Stomach smooth muscle (tissue), 2 donors: ENCODE results near the gene MAN2B2.

Experiments used
- H3K27ac ChIP-seq: one replicate; pipeline ENCODE4 v1.7.0; 2013; ENCODE audit warnings: mild to moderate bottlenecking, low read length, inconsistent platforms
- H3K27me3 ChIP-seq, 2 donors: one replicate each; pipeline ENCODE4 v1.7.0; 2013; ENCODE audit warnings: low read length in 2 of 2; ENCODE audit not compliant: insufficient read depth in 2 of 2, control insufficient read depth in 1 of 2
- H3K36me3 ChIP-seq, 2 donors: one replicate each; pipeline ENCODE4 v1.7.0; 2013; ENCODE audit warnings: low read length in 2 of 2; ENCODE audit not compliant: control insufficient read depth in 2 of 2, insufficient read depth in 2 of 2
- H3K4me1 ChIP-seq: one replicate; pipeline ENCODE4 v1.7.0; 2013; ENCODE audit warnings: low read length; ENCODE audit not compliant: control insufficient read depth, insufficient read depth
- H3K4me3 ChIP-seq, 2 donors: one replicate each; pipeline ENCODE4 v1.7.0; 2013; ENCODE audit warnings: low read length in 2 of 2
- H3K9ac ChIP-seq, 2 donors: one replicate each; pipeline ENCODE4 v1.7.0; 2013; ENCODE audit warnings: low read length in 2 of 2, mild to moderate bottlenecking in 1 of 2
- H3K9me3 ChIP-seq, 2 donors: one replicate each; pipeline ENCODE4 v1.7.0; 2013; ENCODE audit warnings: low read length in 2 of 2; ENCODE audit not compliant: control insufficient read depth in 2 of 2
- donor health status: healthy.
- donor health status: Pancreatic carcinoma.

MAN2B2 gene

GRCh38 chr4:6616087-6616995 lies 41.4 kb downstream of the MAN2B2 start:
- Histone ChIP-seq H3K9ac (no peak overlapping the region), H3K4me1 (no peaks in the 10 kb centered on the region), H3K27me3 (no peaks in the 10 kb centered on the region), H3K27ac (no peak overlapping the region), H3K36me3 (peaks cover 16 to 36% of the 10 kb centered on the region in 2 donors), H3K4me3 (no peak overlapping the region), H3K9me3 (no peaks in the 10 kb centered on the region)

GRCh38 chr4:6617246-6617645 lies 42.3 kb downstream of the MAN2B2 start:
- Histone ChIP-seq H3K4me1 (no peaks in the 10 kb centered on the region), H3K4me3 (no peak overlapping the region), H3K9me3 (no peaks in the 10 kb centered on the region), H3K9ac (no peak overlapping the region), H3K27me3 (no peaks in the 10 kb centered on the region), H3K36me3 (peaks cover 18 to 36% of the 10 kb centered on the region in 2 donors), H3K27ac (no peak overlapping the region)

GRCh38 chr4:6618386-6619115 lies 43.6 kb downstream of the MAN2B2 start:
- no peaks in the 10 kb centered on the region for H3K9me3 ChIP-seq
- H3K9ac ChIP-seq, result no peak overlapping the region
- H3K4me3 ChIP-seq, result no peak overlapping the region
- H3K4me1 ChIP-seq, result no peaks in the 10 kb centered on the region
- no peaks in the 10 kb centered on the region for H3K27me3 ChIP-seq
- H3K36me3 ChIP-seq, result peaks cover 14 to 33% of the 10 kb centered on the region in 2 donors
- no peak overlapping the region for H3K27ac ChIP-seq

DNA sequence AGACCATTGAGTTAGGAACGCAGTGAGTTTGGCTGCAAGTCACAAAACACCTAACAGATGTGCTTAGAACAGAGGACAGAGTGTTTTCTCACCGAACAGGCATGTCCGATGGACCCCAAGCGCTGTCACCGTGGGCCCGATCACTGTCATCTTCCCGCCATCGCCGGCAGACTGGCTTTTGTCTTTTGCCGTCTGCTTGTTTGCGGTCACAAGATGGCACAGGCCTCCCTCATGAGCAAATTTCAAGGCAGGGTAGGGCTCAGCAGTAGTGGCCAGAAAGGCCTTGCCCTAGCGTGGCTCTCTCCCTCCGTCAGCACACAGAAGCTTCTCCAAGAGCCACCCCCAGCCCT lies 44.1 kb downstream of the MAN2B2 start:
- H3K4me1 ChIP-seq, result no peaks in the 10 kb centered on the region
- H3K9ac ChIP-seq, result no peak overlapping the region
- H3K9me3 ChIP-seq, result no peaks in the 10 kb centered on the region
- no peaks in the 10 kb centered on the region for H3K27me3 ChIP-seq
- H3K4me3 ChIP-seq, result no peak overlapping the region
- no peak overlapping the region for H3K27ac ChIP-seq
- peaks cover 14 to 33% of the 10 kb centered on the region in 2 donors for H3K36me3 ChIP-seq

GRCh38 chr4:6619466-6620255 lies 44.7 kb downstream of the MAN2B2 start:
- H3K9ac ChIP-seq, result no peak overlapping the region
- no peaks in the 10 kb centered on the region for H3K27me3 ChIP-seq
- H3K9me3 ChIP-seq, result no peaks in the 10 kb centered on the region
- no peak overlapping the region for H3K27ac ChIP-seq
- no peak overlapping the region for H3K4me3 ChIP-seq
- peaks cover 14 to 31% of the 10 kb centered on the region in 2 donors for H3K36me3 ChIP-seq
- no peaks in the 10 kb centered on the region for H3K4me1 ChIP-seq

- H3K9me3 ChIP-seq, result no peaks in the 10 kb centered on the region
- no peak overlapping the region for H3K4me3 ChIP-seq
- peaks cover 12 to 29% of the 10 kb centered on the region in 2 donors for H3K36me3 ChIP-seq
- no peaks in the 10 kb centered on the region for H3K27me3 ChIP-seq
- no peaks in the 10 kb centered on the region for H3K4me1 ChIP-seq
- no peak overlapping the region for H3K9ac ChIP-seq
- no peak overlapping the region for H3K27ac ChIP-seq
Measured at GRCh38 chr4:6620296-6620695, 45.3 kb downstream of the MAN2B2 start.

- Histone ChIP-seq H3K27ac (no peak overlapping the region), H3K4me1 (no peaks in the 10 kb centered on the region), H3K9me3 (no peaks in the 10 kb centered on the region), H3K36me3 (peaks cover 11 to 28% of the 10 kb centered on the region in 2 donors), H3K27me3 (no peaks in the 10 kb centered on the region), H3K4me3 (no peak overlapping the region), H3K9ac (no peak overlapping the region)
Measured at GRCh38 chr4:6620891-6621555, 46.0 kb downstream of the MAN2B2 start.

- no peaks in the 10 kb centered on the region for H3K27me3 ChIP-seq
- no peak overlapping the region for H3K27ac ChIP-seq
- H3K9ac ChIP-seq, result no peak overlapping the region
- H3K36me3 ChIP-seq, result peaks cover 9 to 23% of the 10 kb centered on the region in 2 donors
- no peak overlapping the region for H3K4me3 ChIP-seq
- no peaks in the 10 kb centered on the region for H3K9me3 ChIP-seq
- no peaks in the 10 kb centered on the region for H3K4me1 ChIP-seq
Measured at GRCh38 chr4:6621556-6621927, 46.6 kb downstream of the MAN2B2 start.

GRCh38 chr4:6622744-6623143 lies 47.8 kb downstream of the MAN2B2 start:
- Histone ChIP-seq H3K27me3 (no peaks in the 10 kb centered on the region), H3K9ac (no peak overlapping the region), H3K9me3 (no peaks in the 10 kb centered on the region), H3K4me3 (no peak overlapping the region), H3K36me3 (peaks cover 8 to 15% of the 10 kb centered on the region in 2 donors), H3K27ac (no peak overlapping the region), H3K4me1 (no peaks in the 10 kb centered on the region)

DNA sequence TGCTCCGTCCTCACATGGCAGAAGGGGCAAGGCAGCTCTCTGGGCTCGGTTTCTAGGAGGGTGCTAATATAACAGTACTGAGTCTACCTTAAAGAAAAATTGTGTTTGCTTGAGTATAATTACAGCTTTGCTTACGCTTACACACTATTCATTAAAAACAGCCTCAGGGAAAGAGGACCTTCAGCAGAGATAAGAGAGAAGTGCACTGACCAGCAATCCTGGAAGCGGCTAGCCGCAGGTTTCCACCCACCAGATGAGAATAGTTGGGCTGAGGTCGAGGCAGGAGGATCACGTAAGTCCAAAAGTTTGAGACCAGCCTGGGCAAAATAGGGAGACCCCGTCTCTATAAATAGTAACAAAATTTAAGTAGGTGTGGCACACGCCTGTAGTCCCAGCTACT lies 50.3 kb downstream of the MAN2B2 start:
- peaks cover 3 to 4% of the 10 kb centered on the region in 2 donors for H3K36me3 ChIP-seq
- no peaks in the 10 kb centered on the region for H3K9me3 ChIP-seq

More for the DNA sequence above, 50.3 kb downstream of the MAN2B2 start:
- Histone ChIP-seq H3K4me1 (no peaks in the 10 kb centered on the region), H3K9ac (no peak overlapping the region), H3K27ac (no peak overlapping the region), H3K4me3 (no peak overlapping the region), H3K27me3 (no peaks in the 10 kb centered on the region)
